HepG2 (cell line): ENCODE results near the gene GNG4. TPM values are rescaled to one million over a fixed set of nuclear protein-coding genes. Genes with fewer than 3 reads are reported as not detected.
A peak's percentile ranks its signal among the peaks of the same experiment; 100 is the strongest.

Source experiments
- ATF3 ChIP-seq: sonication (generic); formaldehyde crosslinking; IDR thresholded peaks from 2 replicates; pipeline ENCODE4 v1.4.0; 2020; ENCODE audit warnings: missing genetic modification reagents
- BHLHE40 ChIP-seq: IDR thresholded peaks from 2 replicates; pipeline ENCODE4 v1.6.1; 2011; ENCODE audit warnings: low read length, improper control_type of control experiment
- EP300 ChIP-seq, 3 experiments: sonication (generic) in 1 of 3; formaldehyde crosslinking in 1 of 3; IDR thresholded peaks; 2 replicates each; pipeline versions ENCODE4 v1.5.1 to v1.6.1; 2011 to 2020; ENCODE audit warnings: low read depth in 2 of 3, low read length in 2 of 3, borderline replicate concordance in 1 of 3, improper control_type of control experiment in 1 of 3, mild to moderate bottlenecking in 1 of 3, missing genetic modification reagents in 1 of 3, moderate library complexity in 1 of 3
- FIP1L1 ChIP-seq: fragments of 200-400 bp; formaldehyde crosslinking; IDR thresholded peaks from 2 replicates; pipeline ENCODE4 v1.6.1; 2018; ENCODE audit warnings: low read depth, mild to moderate bottlenecking, low read length, moderate library complexity, borderline replicate concordance; ENCODE audit not compliant: insufficient read depth
- KAT7 ChIP-seq: IDR thresholded peaks from 2 replicates; pipeline ENCODE4 v1.6.1; 2018; ENCODE audit warnings: borderline replicate concordance, missing compliant biosample characterization
- MTF2 ChIP-seq: sonication (generic); formaldehyde crosslinking; IDR thresholded peaks from 2 replicates; pipeline ENCODE4 v1.5.0; 2020; ENCODE audit warnings: missing genetic modification reagents, borderline replicate concordance
- PAXIP1 ChIP-seq: sonication (generic); formaldehyde crosslinking; conservative IDR thresholded peaks from 2 replicates; pipeline ENCODE4 v1.4.0; 2020; ENCODE audit warnings: mild to moderate bottlenecking, missing genetic modification reagents, moderate library complexity
- PRDM4 ChIP-seq: sonication (generic); formaldehyde crosslinking; IDR thresholded peaks from 2 replicates; pipeline ENCODE4 v1.9.0; 2021; ENCODE audit warnings: missing genetic modification reagents, borderline replicate concordance
- REPIN1 ChIP-seq: sonication (generic); formaldehyde crosslinking; IDR thresholded peaks from 2 replicates; pipeline ENCODE4 v1.8.0; 2022; ENCODE audit warnings: missing genetic modification reagents, low read depth, mild to moderate bottlenecking, borderline replicate concordance
- SKI ChIP-seq: fragments of 450-650 bp; IDR thresholded peaks from one replicate; pipeline ENCODE4 v1.6.1; 2018; ENCODE audit warnings: mild to moderate bottlenecking; ENCODE audit not compliant: partially characterized antibody
- SRSF9 ChIP-seq: fragments of 200-400 bp; formaldehyde crosslinking; IDR thresholded peaks from 2 replicates; pipeline ENCODE4 v1.6.1; 2018; ENCODE audit warnings: borderline replicate concordance, mild to moderate bottlenecking, low read depth, low read length; ENCODE audit not compliant: insufficient read depth, poor library complexity, severe bottlenecking
- TCF7L2 ChIP-seq: IDR thresholded peaks from 2 replicates; pipeline ENCODE4 v1.6.1; 2011; ENCODE audit warnings: mild to moderate bottlenecking, low read depth, low read length, moderate library complexity
- TOE1 ChIP-seq: sonication (generic); formaldehyde crosslinking; IDR thresholded peaks from 2 replicates; pipeline ENCODE4 v1.4.0; 2020; ENCODE audit warnings: mild to moderate bottlenecking, missing genetic modification reagents
- U2AF1 ChIP-seq: fragments of 200-400 bp; formaldehyde crosslinking; optimal IDR thresholded peaks from 2 replicates; pipeline ENCODE3; 2017; ENCODE audit warnings: mild to moderate bottlenecking, low read depth, low read length
- ZBTB3 ChIP-seq: sonication (generic); formaldehyde crosslinking; IDR thresholded peaks from 2 replicates; pipeline ENCODE4 v1.4.0; 2020; ENCODE audit warnings: low read depth, mild to moderate bottlenecking, moderate library complexity, missing genetic modification reagents, borderline replicate concordance
- ZFP36L2 ChIP-seq: sonication (generic); formaldehyde crosslinking; IDR thresholded peaks from 2 replicates; pipeline ENCODE4 v1.4.0; 2020; ENCODE audit warnings: missing genetic modification reagents
- ZMAT5 ChIP-seq: sonication (generic); formaldehyde crosslinking; IDR thresholded peaks from 2 replicates; pipeline ENCODE4 v1.5.0; 2020; ENCODE audit warnings: mild to moderate bottlenecking, low read depth, missing genetic modification reagents, borderline replicate concordance
- ZNF24 ChIP-seq: fragments of 450-650 bp; IDR thresholded peaks from 2 replicates; pipeline ENCODE4 v1.6.1; 2017; ENCODE audit warnings: antibody characterized with exemption, mild to moderate bottlenecking
- ZNF264 ChIP-seq: sonication (generic); formaldehyde crosslinking; IDR thresholded peaks from 2 replicates; pipeline ENCODE4 v1.4.0; 2020; ENCODE audit warnings: missing genetic modification reagents
- ZNF432 ChIP-seq: sonication (generic); formaldehyde crosslinking; IDR thresholded peaks from 2 replicates; pipeline ENCODE4 v1.5.0; 2020; ENCODE audit warnings: missing genetic modification reagents, mild to moderate bottlenecking, borderline replicate concordance
- ZNF562 ChIP-seq: sonication (generic); formaldehyde crosslinking; IDR thresholded peaks from 2 replicates; pipeline ENCODE4 v1.8.0; 2022; ENCODE audit warnings: missing genetic modification reagents, borderline replicate concordance
- polyA plus RNA-seq, 8 experiments: library from polyadenylated mRNA; depleted of rRNA in 3 of 8; stranded (reverse) in 7 of 8; unstranded in 1 of 8; fragments of >200 nt; fragmentation: Illumina TruSeq in 4 of 8; extraction: Trizol in 4 of 8; gene quantifications; 2 replicates each; pipeline versions ENCODE4 v1.2.1 to v1.2.3, GENCODE V29; 2011 to 2016; ENCODE audit warnings: low read depth in 4 of 8, missing spikeins in 1 of 8, mixed read lengths in 1 of 8; ENCODE audit not compliant: insufficient read depth in 1 of 8
- total RNA-seq, 5 experiments: library from RNA; depleted of rRNA; stranded (reverse); fragments of >200 nt; fragmentation: Illumina TruSeq; extraction: Trizol; gene quantifications; 2 replicates each; pipeline ENCODE4 v1.2.3, GENCODE V29; 2016; ENCODE audit warnings: low read depth in 1 of 5

Gene GNG4
- total and polyA plus RNA-seq, 2 of the 13 experiments (the other 11 are each of a cell fraction or from before 2014, with no cell fraction given) = 27.1 to 69.5 TPM

GRCh38 chr1:235504494-235505222 lies 144.9 kb downstream of the GNG4 start (continued):
- TF ChIP-seq ATF3 (CRISPR knock-in tag) (peak; percentile 86), ZBTB3 (CRISPR knock-in tag) (no peak), ZFP36L2 (CRISPR knock-in tag) (no peak), REPIN1 (CRISPR knock-in tag) (peak; percentile 88; the same call in 1 of the 2 replicates), SKI (no peak), ZNF24 (no peak), ZMAT5 (no peak), EP300 (IDR thresholded peaks at IDR 0.05; ENCODE audit: low read depth in 2 of 2, low read length in 2 of 2) (no peak), EP300 (CRISPR knock-in tag; IDR thresholded peaks at IDR 0.05; ENCODE audit: borderline replicate concordance) (no peak; the same call in 1 of the 2 replicates), ZNF264 (CRISPR knock-in tag) (no peak), SRSF9 (no peak), PRDM4 (CRISPR knock-in tag) (no peak), U2AF1 (peak; percentile 61), BHLHE40 (peak; percentile 93), ZNF432 (CRISPR knock-in tag) (no peak), TCF7L2 (no peak), PAXIP1 (CRISPR knock-in tag) (peak; percentile 31; the same call in 1 of the 2 replicates), FIP1L1 (0 out of 2 replicates have a peak, but pooled peaks have one; percentile 49), TOE1 (peak; percentile 32; the same call in 1 of the 2 replicates), KAT7 (no peak; the same call in 1 of the 2 replicates), MTF2 (CRISPR knock-in tag) (peak; percentile 75; the same call in 1 of the 2 replicates), ZNF562 (CRISPR knock-in tag) (no peak)
